Measurements from ENCODE around the gene CHST6.
"Not testable (repeated sequence)": the region's sequence is repeated elsewhere in the genome, so short reads cannot be mapped to it uniquely, and the experiment has no call there.

CHST6 gene

DNA sequence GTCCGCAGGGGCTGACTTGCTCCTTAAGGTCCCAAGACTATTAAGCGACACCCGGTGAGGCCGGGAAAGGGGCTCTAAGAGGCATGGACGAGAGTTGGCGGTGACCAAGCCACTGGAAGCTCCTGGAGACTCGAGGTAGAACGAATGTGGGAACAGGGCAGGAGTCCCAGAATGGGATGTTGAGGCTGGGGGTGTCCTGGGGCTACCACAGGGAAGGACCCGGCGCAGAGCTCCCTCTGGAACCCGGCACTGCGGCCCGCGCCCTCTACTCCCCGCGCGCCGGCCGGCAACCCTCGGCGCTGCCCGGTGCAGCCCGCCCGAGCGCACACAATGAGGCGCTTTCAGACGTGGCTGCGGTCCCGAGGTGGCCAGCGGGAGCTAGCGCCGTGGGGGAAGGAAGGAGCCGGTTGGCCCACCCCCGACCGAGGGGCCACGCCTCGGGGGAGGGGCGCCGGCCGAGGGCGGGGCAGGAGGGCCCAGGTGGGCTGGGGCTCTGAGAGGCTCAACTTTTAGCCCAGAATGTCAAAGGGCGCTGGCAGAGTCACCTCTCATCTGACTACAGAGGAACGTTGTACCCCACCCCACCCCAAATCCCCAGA lies at the start of gene CHST6:
Gene CHST6, minus strand, starts transcription at position 366 of the 599 bp plus-strand sequence. CDS start 15,613 bp downstream, outside the sequence.
- in situ Hi-C loops (cut with MboI; ENCODE audit: low sequenced_read_pairs), result no loop called here

DNA sequence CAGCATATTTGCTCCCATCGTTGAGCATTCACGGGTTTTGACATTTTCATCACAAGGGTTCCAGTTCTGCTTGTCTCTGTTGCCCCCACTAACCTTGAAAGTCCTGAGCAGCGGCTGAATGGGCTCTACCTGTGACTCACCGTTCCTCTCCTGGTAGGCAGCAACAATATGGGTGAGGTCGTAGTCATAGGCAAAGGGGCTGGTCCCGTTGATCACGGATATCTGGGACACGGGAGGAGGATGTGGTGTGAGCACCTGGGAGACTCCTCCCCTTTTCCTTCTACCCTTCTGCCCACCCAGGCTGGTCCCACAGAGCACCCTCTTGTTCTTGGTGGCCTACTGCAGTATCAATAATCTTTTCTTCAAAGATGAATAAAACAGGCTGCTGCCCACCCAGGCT lies 47.2 kb upstream of the CHST6 start:
- in situ Hi-C loops (cut with MboI; ENCODE audit: low sequenced_read_pairs), result not testable (repeated sequence)

DNA sequence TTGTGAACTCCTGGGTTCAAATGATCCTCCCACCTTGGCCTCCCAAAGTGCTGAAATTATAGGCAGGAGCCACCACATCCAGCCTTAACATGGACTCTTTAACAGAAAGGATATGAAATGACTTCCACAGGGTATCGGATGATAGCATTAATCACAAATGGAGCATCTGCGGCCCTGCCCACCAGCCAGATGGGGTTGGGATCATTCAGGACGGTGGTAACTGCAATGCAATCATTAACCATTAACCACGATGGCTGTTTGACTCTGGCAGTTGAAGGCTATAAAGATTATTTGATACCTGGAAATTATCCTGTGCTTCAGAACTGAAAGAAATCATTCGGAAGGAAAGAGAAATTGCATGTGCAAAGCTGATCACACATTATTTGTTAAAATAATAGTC lies 46.0 kb upstream of the CHST6 start:
- in situ Hi-C loops (cut with MboI; ENCODE audit: low sequenced_read_pairs), result no loop called here

DNA sequence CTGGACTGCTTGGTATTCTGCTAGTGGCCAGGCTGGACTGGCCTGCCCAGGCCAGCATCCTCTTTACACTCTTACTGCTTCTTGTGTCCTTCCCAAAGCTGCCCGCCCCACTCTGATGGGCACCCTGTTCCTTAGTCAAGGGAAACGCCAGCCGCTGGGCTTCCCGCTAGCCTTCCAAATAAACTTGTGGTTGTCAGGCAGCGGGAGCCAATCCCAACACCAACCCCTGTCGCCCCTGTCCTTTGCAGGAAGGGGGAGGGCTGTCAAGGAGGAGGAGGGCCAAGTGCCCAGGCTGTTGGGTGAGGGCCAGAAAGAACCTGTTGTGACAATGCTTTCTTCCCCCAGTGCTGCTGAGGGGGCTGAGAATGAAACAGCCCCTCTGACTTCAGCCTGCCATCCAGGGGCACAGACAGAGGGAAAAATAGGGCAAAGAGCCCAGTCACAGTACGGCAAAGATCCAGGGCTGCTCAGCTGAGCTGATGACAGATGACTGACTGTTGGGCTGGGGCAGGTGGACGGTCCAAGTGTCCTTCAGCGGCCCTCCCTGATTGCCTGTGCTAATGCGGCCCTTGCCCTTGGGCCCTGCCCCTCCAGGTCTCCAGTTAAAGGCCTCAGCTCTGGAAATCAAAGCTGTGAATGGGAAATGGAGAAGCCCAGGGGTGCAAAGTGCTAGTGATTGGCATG lies 43.8 kb upstream of the CHST6 start:
- in situ Hi-C loops (cut with MboI; ENCODE audit: low sequenced_read_pairs), result not testable (repeated sequence)

DNA sequence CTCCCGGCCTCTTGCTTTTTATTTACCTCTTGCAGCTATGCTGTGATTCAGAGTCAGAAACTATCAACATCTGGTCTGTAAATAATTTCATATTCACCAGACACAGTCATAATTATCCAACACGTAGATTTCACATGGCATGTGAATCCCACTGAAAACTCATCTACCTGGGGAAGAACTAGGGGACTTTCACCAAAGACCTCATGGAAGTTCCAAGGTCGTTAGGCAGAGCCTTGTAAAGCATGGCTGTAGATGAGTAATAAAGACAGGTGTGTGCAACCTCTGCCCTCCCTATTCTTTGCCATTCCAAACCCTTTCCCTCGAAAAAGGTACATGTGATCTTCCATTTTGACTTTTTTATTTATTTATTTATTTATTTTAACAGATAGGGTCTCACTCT lies 42.5 kb upstream of the CHST6 start:
- in situ Hi-C loops (cut with MboI; ENCODE audit: low sequenced_read_pairs), result no loop called here

DNA sequence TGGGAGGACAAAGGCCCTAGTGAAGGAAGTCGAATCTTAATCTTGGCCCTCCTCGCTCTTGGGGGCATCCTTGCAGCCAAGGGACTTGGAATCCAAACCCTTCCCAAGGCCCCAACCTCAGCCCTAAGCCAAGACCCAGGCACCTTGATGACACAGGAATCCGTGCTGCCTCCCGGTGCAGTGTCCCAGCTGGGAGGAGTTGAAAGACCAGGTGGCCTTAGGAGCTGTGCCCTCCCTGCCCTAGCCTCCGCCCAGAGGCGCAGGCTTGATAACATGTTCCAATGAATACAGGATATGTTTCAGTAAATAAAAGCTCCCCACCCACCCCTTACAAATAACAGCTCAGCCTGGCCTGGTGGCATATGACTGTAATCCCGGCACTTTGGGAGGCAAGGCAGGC lies 40.7 kb upstream of the CHST6 start, which contains the start of gene CHST5:
Gene CHST5, minus strand, starts transcription at position 208 of the 400 bp plus-strand sequence. CDS start 5,724 bp downstream, outside the sequence.
- in situ Hi-C loops (cut with MboI; ENCODE audit: low sequenced_read_pairs), result no loop called here

DNA sequence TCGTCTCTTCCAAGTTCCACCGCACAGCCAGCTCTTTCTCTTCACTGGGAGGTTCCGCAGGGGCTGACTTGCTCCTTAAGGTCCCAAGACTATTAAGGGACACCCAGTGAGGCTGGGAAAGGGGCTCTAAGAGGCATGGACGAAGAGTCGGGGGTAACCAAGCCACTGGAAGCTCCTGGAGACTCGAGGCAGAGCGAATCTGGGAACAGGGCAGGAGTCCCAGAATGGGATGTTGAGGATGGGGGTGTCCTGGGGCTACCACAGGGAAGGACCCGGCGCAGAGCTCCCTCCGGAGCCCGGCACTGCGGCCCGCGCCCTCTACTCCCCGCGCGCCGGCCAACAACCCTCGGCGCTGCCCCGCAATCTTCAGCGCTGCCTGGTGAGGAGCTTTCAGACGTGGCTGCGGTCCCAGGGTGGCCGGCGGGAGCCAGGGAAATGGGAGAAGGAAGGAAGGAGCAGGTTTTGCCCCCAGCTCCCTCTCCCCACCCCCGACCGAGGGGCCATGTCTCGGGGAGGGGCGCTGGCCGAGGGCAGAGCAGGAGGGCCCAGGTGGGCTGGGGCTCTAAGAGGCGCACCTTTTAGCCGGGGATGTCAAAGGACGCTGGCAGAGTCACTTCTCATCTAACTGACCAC lies 40.1 kb upstream of the CHST6 start:
- in situ Hi-C loops (cut with MboI; ENCODE audit: low sequenced_read_pairs), result no loop called here

DNA sequence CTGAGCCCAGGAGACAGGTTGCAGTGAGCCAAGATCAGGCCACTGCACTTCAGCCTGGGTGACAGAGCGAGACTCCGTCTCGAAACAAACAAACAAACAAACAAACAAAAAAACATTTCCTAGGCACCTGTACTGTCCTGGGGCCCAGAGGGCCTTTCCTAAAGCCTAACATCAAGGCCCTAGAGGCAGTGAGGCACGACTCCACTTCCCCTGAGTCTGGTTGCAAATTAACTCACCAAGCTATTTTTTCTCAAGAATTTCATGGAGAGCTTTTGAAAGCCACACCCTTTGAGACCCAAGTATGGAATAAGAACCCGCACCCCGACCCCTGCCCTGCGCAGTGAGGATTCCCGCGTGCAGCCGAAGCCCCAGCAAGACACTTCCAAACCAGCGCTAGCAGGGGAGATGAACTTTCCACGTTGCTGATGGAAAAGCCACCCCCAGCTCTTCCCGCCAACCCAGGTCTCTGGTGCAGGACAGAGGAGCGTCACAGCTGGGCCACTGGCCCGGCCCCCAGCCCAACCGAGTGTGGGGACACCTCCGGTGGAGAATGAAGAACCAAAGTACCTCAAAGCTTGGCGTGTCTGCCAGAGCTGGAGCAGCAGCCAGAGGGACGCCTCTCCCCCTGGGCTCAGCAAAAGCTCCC lies 39.4 kb upstream of the CHST6 start:
- in situ Hi-C loops (cut with MboI; ENCODE audit: low sequenced_read_pairs), result no loop called here

DNA sequence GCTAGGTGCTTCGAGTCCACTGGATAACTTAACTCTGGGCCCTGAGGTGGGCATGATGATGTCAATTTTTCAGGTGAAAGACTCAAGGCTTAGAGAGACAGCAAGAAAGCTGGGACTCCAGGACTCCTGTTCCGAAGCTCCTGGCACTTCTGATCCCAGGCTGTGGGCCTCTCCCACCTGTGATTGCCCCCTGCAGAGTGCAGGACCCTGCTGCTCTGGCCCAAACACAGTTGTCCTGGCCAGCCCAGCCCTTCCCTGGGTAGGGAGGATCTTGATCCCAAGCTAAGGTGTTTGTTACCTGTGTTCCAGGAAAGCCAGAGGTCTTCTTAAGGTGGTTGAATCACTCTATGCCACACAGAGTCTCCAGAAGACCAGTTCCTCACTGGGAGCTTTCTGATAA lies 37.5 kb upstream of the CHST6 start:
- in situ Hi-C loops (cut with MboI; ENCODE audit: low sequenced_read_pairs), result no loop called here

DNA sequence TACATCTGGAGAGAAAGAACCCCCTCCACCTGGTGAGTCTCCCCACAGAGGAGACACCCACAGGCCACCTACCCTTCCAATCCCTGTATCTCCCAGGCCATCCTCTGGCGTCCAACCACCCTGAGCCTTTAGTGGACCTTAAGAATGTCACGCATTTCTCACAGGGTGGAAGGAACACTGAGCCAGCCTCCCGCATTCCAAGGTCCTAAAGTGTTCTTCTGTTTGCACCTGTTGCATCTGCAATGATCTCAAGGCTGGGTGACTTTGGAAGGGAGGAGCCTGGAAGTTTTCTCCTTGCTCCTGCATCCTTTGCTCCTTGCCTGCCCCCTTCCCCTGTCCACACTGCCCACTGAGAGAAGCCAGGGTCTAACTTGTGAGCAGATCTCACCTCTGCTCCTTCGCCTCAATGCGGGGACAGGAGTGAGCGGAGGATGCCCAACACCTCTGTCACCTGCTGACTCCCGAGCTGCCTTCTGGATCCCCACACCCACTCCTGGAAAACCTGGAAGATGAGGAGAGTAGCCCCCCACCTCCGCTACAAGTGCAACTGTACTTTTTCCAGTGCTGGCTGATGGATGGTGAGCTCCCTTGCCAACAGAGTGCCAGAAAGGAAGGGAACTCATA lies 37.0 kb upstream of the CHST6 start:
- in situ Hi-C loops (cut with MboI; ENCODE audit: low sequenced_read_pairs), result no loop called here

DNA sequence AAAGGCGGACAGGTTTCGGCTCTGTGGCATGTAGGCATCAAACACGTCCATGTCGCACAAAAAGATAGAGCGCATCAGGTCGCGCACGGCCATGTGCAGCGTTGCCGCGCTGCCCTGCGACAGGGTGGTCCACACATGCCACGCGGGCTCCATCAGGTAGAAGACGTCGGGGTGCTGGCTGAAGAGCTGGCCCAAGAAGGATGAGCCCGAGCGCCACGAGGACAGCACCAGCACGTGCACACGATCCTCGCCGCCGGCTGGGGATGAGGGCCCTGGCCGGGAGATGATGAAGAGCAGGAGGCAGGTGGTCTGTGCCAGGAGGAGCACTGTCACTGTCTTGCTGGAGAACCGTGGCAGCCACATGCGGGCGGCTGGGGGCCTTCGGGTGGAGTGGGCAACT lies 34.7 kb upstream of the CHST6 start:
- in situ Hi-C loops (cut with MboI; ENCODE audit: low sequenced_read_pairs), result no loop called here

DNA sequence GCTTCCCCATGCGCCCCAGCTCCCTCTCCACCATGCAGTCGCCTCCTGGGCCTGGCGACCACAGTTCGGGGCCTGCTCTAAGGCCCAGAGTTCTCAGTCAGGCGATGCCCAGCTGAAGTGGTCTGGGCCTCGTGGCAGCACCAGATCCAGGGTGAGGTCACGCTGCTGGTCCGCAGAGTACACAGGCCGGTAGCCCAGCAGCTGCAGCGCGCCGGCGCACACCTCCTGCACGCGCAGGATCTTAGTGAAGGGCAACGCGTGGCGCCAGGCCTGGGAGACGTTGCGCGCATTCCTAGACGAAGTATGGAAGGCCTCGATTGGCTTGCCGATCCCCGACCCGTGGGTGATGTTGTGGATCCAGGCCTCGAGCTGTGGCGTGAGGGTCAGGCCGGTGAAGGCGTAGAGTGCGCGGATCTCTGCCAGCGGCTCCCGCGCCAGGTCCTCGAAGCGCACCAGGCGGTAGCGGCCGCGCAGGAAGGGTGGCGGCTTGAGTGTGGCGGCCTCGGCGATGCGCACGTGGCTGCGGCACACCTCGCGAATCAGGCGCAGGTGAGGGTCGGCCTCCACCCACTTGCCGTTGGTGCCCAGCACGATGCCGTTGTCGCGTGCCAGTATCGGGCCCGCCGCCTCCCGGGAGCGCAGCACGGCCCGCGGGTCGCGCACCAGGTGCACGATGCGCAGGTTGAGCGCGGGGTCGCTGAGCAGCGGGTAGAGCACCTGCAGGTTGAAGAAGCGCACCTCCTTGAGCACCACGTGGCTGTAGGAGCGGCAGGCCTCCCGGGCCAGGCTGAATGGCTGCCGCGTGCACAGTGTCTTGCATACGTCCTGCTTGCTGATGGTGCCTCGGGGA lies 34.0 kb upstream of the CHST6 start:
- in situ Hi-C loops (cut with MboI; ENCODE audit: low sequenced_read_pairs), result no loop called here

DNA sequence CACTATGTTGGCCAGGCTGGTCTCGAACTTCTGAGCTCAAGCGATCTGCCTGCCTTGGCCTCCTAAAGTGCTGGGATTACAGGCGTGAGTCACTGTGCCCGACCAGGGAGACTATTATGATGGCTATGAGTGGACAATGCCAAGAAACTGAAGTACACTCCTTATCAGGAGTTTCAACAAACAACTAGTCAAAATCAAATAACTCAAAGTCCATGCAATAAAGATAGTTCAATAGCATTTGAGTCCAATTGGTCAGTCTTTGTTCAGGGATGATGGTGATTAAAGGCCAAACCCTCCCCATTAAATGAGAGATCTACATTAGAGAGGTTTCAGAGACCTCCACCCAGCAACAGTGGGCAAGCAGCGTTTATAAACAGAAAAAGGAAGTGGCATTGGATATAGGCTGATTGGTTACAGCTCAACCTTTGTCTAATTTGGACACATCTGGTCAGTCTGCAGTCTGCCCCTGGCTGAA lies 32.6 kb upstream of the CHST6 start:
- in situ Hi-C loops (cut with MboI; ENCODE audit: low sequenced_read_pairs), result no loop called here

DNA sequence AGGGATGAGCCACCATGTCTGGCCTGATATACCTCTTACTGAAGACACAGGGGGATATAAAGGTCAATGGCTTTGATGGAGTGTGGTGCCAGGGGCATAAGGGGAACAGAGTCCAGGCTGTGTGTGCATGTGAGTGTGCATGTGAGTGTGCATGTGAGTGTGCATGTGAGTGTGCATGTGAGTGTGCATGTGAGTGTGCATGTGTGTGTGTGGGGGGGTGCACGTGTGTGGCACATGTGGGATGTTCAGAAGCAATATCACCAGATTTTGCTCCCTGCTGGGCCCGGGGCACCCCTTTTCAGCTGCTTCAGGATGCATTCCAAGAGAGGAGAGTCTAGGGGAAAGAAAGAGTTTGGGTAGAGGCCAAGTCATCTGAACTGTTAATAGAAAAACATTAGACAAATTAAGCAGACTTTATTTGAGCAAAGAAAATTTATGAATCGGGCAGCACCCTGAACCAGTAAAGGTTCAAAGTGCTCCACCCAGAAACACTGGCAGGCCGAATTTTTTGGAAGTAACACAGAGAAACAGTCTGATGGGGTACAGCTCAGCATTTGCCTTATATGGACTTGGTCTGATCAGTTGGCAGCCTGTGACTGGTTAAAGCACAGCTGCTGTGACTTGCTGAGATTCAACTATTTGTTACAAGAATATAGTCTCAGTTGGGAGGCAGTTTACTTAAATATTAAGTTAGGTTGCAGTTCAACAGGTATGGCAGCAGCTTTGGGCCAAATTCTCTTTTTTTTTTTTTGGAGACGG lies 31.0 kb upstream of the CHST6 start:
- in situ Hi-C loops (cut with MboI; ENCODE audit: low sequenced_read_pairs), result no loop called here

DNA sequence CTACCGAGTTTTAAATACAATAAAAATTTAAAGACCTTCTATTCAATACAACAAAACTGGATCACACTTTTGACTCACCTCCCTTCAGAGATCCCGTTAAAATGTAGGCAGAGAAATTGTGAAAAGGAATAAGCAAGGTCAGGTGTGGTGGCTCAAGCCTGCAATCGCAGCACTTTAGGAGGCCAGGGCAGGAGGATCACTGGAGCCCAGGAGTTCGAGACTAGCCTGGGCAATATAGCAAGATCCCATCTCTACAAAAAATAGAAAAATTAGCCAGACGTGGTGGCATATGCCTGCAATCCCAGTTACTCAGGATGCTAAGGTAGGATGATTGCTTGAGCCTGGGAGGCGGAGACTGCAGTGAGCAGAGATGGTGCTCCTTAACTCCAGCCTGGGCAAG lies 23.9 kb upstream of the CHST6 start:
- in situ Hi-C loops (cut with MboI; ENCODE audit: low sequenced_read_pairs), result no loop called here

DNA sequence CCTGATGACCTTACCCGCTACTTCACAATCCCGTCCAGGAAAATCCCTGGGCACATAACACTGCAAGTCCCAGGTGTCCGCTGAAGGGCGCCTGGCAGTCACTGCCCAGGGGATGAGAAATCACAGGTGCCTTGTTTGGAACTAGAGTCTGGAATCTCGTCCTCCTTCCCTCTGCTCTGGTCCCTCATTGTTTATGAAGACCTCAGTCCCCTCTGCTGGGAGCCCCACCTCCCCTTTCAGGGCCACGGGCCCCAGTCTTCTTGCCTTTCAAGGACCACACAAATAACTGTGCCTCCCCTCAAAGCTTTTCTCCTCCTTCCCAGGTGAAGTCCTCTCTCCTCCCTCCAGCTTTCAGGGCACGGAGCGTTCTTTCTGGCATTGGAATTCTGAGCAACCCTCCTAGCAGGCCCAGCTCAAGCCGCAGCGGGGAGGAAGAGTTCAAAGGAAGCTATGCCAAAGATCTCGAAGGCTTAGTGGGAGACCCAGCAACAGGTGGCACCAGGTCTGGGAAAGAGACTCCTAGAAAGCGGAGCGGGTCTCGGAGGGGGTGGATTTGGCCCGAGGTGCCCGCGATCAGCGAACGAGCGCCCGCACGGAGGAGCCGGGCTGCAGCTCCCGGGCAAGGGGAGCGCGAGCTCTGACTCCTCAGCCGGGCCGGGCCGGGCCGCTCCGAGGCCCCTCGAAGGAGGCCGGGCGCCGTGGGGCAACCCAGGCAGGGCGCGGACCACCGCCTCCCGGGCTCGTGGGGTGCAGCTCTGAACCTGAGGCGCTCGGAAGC lies 21.1 kb upstream of the CHST6 start:
- in situ Hi-C loops (cut with MboI; ENCODE audit: low sequenced_read_pairs), result not testable (repeated sequence)

DNA sequence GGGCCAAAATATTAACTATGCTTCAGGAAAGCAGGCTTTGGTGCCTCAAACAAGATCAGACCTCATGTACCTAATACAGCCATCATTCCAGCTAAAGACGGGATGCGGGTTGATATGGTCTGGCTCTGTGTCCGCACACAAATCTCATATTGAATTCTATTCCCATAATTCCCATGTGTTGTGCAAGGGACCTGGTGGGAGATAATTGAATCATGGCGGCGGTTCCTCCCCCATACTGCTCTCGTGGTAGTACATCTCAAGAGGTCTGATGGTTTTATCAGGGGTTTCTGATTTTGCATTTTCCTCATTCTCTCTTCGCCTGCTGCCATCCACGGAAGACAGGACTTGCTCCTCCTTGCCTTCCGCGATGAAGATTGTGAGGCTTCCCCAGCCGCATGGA lies 19.1 kb upstream of the CHST6 start:
- in situ Hi-C loops (cut with MboI; ENCODE audit: low sequenced_read_pairs), result no loop called here

DNA sequence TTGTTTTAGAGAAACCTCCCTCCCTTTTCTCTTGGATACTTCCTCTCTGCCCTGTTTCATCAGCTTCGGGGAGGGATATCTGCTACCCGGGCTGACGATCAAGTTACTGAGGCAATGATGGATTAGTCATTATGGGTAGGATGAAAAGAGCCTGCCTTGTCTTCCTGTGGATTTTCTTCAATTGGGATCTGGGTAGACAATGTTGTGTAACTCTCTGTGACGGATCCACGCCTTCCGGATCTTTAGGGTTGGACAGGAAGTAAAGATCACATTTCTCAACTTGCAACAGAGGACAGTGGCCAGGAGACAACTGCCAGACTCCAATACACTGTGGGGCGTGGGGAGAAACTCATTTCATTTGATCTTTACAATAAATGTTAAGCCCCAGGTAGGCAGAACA lies 11.3 kb upstream of the CHST6 start:
- in situ Hi-C loops (cut with MboI; ENCODE audit: low sequenced_read_pairs), result no loop called here

DNA sequence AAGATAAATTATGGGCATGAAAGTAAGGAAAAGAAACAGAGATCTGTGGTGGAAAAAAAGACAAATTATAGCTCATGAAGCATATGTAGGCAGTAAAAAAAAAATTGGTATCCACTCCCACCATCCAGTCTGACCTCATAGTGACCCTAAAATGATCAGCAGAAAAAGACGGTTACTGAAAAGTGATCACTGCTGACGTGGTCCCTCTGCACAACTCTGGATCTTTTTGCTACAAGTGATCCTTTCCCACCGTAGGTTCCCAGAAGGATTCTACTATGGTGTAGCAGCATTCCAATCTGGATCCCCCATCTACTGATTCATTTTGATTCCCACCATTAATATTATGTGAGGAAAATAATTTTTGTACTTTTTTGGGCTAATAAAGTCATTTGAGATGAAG lies 10.9 kb upstream of the CHST6 start:
- in situ Hi-C loops (cut with MboI; ENCODE audit: low sequenced_read_pairs), result no loop called here
